HG02678 (cell line): Measurements from ENCODE around the gene SEMA3D.

Experiments used
- ATAC-seq: cut with Tn5 transposase; IDR thresholded peaks from one replicate; pipeline ENCODE4 v1.9.1; 2021; ENCODE audit warnings: mild to moderate bottlenecking, moderate library complexity; ENCODE audit not compliant: unreplicated experiment

The SEMA3D gene

DNA sequence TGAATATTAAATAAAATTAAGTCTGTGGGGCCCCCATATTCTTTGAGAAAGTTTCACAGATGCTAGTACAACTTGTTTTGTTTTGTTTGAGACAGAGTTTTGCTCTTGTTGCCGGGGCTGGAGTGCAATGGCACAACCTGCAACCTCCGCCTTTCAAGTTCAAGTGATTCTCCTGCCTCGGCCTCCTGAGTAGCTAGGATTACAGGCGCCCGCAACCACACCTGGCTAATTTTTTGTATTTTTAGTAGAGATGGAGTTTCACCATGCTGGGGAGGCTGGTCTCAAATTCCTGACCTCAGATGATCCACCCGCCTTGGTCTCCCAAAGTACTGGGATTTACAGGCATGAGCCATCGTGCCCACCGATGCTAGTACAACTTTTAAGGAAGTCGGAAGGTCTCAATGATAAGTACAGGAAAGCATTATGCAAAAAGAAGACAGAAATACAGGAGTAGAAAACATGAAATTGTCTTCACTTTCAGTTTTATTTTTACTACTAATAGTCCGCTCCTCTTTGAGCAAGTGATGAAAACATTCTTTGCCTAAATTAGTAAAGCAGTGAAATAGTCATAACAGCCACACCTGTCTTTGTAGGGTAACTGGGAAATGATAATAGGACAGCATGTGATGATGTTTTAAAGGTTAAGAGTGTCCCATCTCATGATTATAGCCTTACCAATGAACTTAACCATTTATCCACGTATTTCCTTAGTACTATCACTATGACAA lies 147.5 kb downstream of the SEMA3D start:
- peak; percentile 86 for ATAC-seq

DNA sequence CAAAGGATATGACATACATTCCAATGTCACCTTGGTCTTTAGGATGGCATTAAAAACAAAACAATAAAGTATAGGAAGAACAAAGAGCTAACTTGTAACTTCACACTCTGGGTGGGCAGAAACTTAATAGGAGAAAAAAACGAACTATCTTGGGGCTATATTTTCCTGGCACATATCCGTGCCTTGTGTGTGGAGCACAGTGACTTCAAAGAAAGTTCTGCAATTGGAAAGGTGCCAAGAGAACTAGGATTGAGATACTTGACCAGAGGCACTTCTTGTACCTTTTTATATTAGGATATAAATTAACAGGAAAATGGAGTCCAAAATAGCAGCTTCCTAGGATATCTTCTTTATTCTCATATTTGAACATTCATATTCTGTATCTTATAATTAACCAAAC lies 148.4 kb downstream of the SEMA3D start:
- ATAC-seq: no peak

DNA sequence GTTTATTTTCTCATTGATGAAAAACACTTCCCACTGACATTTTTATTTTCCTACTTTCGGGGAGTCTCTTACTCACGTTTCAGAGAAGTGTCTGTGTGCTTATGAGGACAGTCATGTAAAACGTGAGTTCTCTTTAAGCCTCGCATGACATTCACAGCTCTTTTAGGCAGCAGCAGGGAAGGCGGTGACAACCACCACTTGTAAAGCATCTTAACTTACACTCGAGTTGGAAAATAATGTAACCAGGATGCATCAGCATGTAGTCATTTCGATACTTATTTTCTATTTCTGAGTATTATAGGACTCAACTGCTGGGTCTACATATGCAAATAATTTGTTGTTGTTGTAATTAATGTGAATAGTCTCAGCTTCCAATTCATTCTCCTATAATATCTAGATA lies 153.6 kb downstream of the SEMA3D start:
- no peak for ATAC-seq

DNA sequence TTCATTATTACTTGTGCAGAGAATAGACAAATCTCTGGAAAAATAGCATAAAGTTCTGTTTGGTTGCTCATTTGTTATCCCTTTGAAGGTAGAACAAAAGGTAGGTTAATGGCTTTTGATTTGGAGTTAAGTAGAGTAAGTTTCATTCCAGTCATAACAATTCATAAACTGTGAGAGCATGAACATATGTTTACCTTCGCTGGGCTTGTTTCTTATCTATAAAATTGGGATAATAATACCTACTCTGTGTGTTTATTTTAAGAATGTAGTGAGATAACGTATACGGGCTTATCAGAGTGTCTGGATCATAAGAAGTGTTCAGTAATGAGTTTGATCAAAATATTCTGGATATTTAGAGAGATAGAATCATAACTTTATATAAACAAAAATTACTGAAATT lies 155.4 kb downstream of the SEMA3D start:
- no peak for ATAC-seq

DNA sequence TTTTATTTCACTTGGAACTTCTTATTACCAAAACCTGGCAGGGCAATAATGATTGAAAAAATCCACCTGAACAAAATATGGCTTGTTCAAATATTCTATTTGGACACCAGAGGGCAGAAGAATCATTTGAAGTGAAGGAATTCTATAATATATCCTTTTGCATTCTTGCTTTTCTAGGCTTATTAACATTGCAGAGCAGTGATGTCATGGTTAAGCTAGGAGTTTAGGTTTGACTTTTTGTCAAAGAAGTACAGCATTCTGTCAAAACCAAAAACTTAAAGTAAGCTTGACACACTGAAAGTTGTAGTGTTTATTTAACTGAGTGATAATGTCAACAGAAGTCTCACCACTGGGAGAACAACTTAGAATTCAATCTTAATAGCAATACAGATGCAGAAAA lies 156.0 kb downstream of the SEMA3D start:
- ATAC-seq: no peak

DNA sequence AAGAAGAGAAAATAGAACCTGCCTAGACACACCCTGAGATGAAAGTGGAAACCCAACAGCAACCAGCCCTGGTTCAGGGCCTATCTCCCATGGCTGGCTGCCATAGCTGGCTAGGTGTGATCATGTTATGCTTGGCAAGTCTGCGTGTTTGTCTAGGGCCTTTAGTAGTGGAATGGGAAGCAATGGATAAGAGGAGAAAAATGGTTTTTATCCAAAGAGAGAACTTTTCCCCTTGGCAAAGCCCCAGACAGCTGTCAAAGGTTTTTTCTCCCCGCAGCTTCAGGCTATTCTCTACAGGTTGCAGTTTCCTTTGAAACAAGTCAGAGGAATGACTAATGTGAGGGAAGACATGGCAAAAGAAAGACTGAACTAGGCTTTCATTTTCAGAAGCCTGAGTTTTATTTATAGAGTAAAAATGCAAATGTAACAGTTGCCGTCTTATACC lies 161.5 kb downstream of the SEMA3D start:
- peak; percentile 69 for ATAC-seq

DNA sequence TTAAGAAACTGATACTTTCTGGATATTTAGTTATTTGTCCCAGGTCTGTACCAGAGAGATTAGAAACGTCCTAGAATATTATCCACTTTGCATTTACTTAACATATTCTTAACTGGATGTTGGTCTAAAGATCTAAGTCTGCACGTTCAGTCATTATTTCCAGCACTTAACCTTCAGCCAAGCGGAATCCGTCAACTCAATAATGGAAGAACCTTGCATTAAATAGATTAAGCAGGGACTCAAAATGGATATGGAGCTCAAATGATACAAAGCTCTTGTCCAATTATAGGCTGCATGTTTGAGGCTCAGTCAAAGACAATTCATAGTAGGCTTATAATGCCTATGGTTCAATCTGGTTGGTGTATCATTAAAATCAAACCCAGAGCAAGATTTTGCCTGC lies 162.9 kb downstream of the SEMA3D start:
- ATAC-seq: no peak

DNA sequence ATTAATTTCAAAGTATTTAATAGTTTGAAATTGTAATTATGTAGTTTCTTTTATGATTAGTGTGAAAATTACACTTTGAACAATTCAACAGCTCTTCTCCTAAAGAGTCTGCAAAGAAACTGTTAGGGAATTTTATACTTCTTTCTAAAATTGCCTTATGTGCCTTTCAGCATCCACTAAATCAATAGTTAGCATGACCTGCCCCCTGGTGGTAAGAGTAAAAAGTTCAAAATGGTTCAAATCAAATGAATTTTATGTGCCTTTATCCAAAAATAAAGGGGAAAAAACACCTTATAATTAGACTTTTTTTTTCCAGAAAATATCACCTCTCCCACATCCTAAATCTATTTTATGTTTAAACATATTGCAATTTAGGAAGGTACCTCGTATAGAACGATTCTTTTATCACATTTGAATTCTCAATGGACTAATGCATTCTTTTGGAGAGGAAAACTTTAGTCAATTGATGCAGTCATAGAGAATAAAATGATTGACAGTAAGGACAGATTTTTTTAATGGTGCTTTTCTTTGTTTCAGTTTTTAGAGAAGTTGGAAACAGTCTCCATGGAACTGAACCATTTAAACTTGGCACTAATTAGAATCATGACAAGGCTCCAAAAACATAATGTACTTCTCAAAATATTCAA lies 163.7 kb downstream of the SEMA3D start:
- no peak for ATAC-seq

DNA sequence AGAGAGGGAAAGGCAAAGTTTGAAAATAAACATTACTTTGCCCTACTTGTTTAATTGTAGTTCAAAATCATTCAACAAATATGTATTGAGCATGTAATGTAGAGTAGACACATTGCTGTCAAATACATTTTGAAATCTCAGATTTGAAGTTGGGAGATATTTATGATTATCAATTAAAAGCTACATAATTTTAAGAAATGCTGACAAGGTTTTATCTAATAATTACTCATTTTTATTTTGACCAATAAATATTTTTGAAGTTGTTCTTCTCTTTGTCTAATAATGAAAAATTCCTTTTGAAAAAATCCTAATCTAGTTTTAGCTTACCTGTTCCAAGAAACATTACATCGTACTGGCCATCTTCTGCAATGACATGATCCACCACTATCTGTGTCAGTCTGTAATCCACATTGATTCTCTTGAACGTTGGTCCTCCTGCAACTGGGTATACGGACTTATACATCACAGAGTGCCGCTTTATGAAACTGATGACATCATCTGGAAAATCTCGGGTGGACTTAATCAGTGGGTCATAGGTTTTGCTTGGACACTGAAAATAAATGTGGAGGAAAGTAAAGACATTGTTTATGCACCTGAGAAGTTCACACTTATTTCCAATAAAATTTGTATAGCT lies 164.7 kb downstream of the SEMA3D start:
- ATAC-seq: no peak

DNA sequence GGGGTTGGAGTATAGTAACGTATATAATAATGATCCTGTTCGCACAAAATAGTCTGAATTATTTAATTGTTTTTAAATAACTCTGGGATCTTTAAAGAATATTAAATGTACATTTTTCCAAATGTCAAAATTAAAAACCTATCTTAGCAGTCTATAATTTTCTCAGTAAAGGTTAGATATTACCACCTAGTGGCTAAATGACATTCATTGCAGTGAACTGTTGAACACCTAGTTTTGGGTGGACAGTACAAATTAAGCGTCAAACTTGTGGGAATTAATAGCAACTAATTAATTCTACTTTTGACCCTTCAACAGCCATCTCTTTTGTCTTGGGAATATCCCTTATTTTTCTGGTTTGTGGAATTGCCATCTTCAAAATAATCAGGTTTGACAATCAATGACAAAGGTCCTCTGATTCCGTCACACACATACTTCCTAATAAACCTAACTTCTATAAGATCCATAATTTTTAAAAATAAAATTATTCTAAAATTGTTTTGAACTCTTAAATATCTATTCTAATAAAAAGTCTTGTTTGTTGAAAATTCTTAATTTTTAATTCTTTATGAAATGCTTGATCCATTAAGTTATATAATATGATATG lies 165.7 kb downstream of the SEMA3D start:
- no peak for ATAC-seq

DNA sequence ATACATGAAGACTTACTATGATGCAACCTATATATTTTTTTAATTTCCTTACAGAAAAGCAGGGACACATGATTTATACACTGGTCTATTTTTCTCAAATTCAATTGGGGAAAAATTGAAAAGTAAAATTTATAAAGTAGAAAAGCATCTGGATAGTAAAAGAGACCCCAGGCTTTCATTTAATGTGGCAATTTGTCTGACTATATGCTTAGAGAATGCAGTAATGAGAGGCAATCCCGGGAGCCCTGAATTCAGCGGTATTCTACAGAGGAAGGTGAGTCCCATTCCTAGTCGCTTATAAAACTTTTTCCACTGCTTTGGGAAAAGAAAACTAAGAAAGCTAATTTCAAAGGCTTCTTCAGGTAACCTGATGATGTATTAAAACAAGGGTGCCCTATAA lies 167.1 kb downstream of the SEMA3D start:
- no peak for ATAC-seq

DNA sequence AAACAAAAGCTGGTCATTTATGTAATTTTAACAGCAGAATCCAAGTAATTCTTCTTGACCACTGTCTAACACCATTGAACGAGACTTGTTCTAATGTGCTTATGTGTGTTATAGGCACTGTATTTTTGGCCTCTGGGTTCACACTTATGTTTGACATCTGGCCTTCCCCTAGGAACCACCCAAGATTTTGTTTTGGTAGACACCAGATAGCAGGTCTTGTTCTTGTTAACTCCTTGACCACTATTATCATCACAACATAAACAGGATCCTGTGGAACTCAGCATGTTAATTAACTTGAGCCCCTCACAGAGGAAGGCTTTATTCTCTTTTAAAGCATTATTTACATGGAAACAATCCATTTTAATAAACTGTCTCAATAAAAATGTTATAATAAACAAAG lies 167.7 kb downstream of the SEMA3D start:
- no peak for ATAC-seq

DNA sequence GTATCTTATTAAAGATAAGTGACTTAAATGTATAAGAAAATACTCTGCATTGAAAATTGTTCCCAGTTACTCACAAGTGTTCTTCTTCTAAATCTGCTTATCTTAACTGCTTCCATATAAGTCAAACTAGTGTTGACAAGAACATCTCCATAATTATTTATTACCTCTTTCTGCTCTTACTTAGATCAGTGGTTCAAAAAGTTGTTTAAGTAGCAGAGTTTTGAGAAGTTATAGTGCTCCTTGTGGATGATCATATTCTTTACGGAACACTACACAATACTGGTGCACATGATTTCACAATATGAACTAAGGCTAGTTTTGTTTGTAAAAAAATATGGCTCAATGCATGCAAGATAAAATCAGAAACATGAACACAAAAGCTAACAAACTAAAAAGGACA lies 168.4 kb downstream of the SEMA3D start:
- no peak for ATAC-seq

DNA sequence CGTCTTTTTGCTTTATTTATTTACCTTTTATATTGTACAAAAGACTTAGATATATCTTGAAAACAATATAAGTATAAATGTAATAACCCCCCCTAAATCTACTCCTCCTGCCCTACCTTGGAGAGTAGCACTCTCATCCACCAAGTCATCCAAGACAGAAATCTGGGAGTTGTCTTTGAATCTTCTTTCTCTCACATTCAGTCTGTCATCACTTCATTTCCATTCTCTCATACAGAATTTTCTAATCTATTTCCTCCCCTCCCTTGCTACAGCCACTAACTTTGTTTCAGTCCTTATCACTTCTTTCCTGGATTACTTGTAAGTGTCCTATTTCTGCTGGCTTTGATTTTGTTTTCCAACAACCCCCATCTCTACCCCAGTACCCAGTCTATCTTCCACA lies 170.6 kb downstream of the SEMA3D start:
- ATAC-seq: no peak

DNA sequence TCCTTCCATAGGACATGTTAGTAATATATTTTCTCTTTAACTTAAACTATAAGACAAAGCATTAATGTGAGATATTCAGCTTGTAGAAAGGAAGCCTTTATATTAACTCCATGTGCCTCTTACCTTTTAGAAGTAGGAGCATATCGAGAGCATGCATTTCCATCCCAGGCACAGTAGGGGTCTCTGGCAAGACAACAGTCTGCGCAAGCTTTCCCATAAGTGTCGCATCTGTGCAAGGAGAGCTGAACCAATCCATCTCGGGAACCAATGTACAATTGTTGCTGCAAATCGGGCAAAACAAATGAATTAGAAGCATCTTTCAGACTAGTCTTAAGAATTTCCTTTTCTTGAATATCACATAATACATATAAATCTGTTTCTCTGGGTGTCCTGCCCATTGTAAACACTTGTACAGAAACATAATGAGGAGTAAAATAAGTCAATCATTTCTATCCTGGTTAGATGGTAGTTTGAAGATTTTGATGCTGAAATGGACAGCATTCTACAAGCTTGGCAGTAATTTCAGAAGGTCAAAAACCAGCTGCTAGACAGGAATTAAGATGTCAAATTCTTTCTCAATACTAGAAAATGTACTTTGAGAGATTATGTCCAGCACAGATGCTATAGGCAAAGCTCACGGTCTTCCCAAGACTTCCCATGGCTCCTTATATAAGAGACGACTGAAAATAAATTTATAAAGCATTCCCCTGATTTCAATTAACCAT lies 171.8 kb downstream of the SEMA3D start:
- no peak for ATAC-seq

DNA sequence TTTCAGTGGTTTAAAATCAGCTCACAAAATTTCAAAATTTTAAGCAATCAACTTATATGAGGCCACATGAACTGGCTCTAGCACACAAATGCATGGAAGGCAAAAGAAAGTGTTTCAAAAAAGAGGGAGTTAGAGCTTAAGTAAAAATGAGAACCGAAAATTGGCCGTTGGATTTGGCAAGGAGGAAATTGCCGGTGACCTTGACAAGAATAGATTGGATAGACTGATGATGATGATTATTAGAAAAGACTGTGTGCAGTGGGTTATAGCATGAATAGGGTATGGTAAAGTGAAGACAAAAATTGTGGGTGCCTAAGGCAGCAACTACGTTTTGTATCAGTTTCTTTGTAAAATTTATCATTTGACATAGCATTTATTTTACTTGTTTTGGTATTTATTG lies 175.7 kb downstream of the SEMA3D start:
- ATAC-seq: no peak

DNA sequence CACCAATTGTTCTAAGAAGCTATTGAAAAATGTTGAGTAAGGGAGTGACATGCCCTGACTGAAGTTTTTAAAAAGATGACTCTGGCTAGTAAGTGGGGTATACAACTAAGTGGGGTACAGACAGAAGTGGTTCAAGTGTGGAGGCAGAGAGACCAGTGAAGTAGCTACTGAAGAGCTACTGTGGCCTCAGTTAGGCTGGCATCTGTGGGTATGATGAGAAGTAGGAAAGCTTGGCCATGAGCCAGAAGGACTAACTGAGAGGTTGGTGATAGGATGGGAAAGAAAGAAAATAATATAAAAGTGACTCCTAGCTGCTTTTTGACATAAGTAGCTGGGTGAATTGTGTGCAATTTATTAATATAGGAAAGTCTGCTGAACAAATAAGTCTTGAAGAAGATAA lies 176.6 kb downstream of the SEMA3D start:
- no peak for ATAC-seq

DNA sequence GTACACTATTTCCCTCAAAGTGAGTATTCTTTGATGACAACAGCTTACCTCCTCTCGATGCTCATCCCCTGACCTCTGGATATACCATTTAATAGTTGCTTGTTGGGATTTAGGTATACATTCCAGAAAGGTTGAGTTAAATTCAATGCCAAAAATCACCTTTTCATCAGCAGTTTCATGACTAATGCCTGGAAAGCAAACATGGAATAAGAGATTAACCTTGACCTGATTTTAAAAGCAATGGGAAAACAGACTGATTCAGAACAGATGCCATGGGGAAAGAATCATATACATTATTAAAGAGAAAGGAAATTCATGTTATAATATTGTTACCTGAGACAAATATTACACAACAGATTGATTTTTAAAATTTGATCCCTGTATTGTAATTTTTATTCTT lies 180.1 kb downstream of the SEMA3D start:
- ATAC-seq: no peak

DNA sequence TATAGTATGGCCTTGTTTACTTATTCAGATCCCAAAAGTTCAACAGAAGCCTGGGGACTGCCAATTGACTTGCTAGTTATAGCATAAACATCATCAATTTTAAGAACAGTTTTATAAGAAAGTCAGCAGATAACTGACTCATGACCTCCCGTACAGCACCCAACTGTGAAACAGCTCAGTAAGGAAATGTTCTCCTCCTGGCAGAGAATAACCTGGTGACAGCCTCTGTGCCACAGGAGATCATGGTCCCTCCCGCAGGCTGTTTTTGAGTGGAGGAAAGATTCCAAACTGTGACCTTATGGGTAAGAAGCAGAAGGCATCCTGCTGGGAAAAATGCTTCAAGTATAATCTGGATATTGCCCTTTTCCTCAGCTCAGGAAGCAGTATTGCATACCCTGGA lies 182.5 kb downstream of the SEMA3D start:
- no peak for ATAC-seq

DNA sequence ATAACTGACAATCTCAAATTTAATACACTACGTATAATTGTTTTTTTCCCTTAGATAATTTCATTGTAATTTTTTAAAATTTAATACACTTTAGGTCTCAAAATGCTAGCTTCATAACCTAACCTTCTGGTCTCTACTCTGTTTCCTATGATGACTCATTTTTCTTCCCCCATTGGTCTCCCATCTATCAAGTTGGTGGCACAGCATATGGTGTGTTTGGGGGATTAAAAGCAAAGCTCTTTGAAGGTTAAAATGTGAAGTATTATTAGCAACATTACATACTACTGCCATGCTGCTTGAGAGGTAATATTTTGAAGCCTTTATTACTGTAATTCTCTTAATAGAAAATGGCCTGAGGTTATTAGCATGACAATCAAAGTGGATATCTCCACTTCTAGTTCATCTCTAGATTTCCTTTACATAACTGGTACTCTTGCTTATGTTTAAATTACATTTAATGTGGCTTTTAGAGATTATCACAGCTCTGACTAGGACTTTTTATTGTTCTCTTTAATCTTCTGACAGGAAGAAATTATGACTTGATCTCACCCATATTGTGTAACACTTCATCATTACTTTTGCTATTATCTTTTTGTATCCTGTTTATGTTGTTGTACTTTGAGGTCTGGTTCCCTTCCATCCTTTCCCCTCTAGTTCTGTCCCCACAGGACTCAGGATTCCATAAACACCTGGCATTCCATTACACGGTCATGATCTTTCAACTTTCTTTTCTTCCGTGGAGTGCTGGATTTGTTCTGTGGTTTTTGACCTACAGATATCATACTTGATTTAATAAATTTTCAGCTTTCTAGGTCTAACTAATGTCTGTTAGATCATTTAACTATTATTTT lies 185.1 kb downstream of the SEMA3D start:
- ATAC-seq: no peak
